RWPE1 (cell line): ENCODE results near the gene SLC12A8.

ENCODE experiments used
- CTCF ChIA-PET: fragments of 350-600 bp; sonication (Branson Sonifier 250); formaldehyde crosslinking; extraction: SDS; loops from one replicate; lab custom pipeline; 2021; lab: Yijun Ruan, JAX
- POLR2A ChIA-PET: fragments of 400-600 bp; formaldehyde crosslinking; extraction: SDS; loops from one replicate; lab custom pipeline; 2020; ENCODE audit warnings: antibody characterized with exemption; ENCODE audit not compliant: low non-redundant PET; lab: Yijun Ruan, JAX
- DNase-seq: peaks from one replicate; pipeline ENCODE4 v3.0.0; 2012; ENCODE audit warnings: low spot score
- H3K27ac ChIP-seq: fragments of 450-650 bp; 2 replicates; pipeline ENCODE4 v1.5.1; 2017
- CTCF ChIP-seq: fragments of 450-650 bp; conservative IDR thresholded peaks from 2 replicates; pipeline ENCODE4 v1.5.1; 2017; ENCODE audit warnings: low read depth, mild to moderate bottlenecking

Gene SLC12A8

GRCh38 chr3:125078951-125079674 lies 133.4 kb downstream of the SLC12A8 start:
- TF ChIP-seq CTCF = no peak
- ChIA-PET POLR2A (no interaction called here), CTCF (no interaction called here)
- no peak for DNase-seq
- H3K27ac ChIP-seq = peak overlapping the region; percentile 36; the same call in 1 of the 2 replicates

- no peak for TF ChIP-seq CTCF
- CTCF ChIA-PET = no interaction called here
- no peak for DNase-seq
- H3K27ac ChIP-seq = no peak overlapping the region
- POLR2A ChIA-PET = no interaction called here
Measured at GRCh38 chr3:125077864-125078263, 134.7 kb downstream of the SLC12A8 start.

- no peak for DNase-seq
- no peak for TF ChIP-seq CTCF
- ChIA-PET CTCF (no interaction called here), POLR2A (no interaction called here)
- H3K27ac ChIP-seq = no peak overlapping the region
Measured at GRCh38 chr3:125076464-125076863, 136.1 kb downstream of the SLC12A8 start.

- TF ChIP-seq CTCF = no peak
- DNase-seq = no peak
- CTCF ChIA-PET = interaction anchor here (0.6 kb wide), 1 partner anchor 45 kb away, joined by 4 read pairs; no protein-coding TSS in a partner anchor
- POLR2A ChIA-PET = no interaction called here
- no peak overlapping the region; the same call in 1 of the 2 replicates for H3K27ac ChIP-seq
Measured at GRCh38 chr3:125075738-125076137, 136.8 kb downstream of the SLC12A8 start.

- H3K27ac ChIP-seq = no peak overlapping the region
- no peak for DNase-seq
- ChIA-PET CTCF (no interaction called here), POLR2A (no interaction called here)
- no peak for TF ChIP-seq CTCF
Measured at GRCh38 chr3:125073390-125073905, 139.1 kb downstream of the SLC12A8 start.

- H3K27ac ChIP-seq = no peak overlapping the region
- no peak for DNase-seq
- no peak for TF ChIP-seq CTCF
- CTCF ChIA-PET = no interaction called here
- POLR2A ChIA-PET = no interaction called here
Measured at GRCh38 chr3:125072749-125073389, 139.7 kb downstream of the SLC12A8 start.
